ENCODE measurements around the gene RUNX2.

The RUNX2 gene

DNA sequence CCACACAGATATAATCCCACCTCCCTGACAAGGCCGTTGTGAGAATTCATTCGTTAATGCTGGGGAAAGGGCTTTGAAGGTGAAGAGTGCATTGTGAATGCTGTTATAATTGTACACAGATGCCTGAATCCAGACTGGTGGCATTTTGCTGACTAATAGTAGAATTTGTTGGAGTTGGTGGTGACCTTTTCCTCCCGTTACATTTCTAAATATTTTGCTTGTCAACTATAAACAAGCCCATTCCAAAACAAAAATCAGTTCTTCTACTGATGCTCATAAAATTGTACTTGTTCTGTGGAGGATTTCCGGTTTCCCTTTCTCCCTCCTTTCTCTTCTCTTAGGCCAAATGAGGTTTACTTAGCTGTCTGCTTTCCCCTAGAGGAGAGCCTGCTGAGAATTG is 302.7 kb downstream of the RUNX2 start:
- no peak for DNase-seq

DNA sequence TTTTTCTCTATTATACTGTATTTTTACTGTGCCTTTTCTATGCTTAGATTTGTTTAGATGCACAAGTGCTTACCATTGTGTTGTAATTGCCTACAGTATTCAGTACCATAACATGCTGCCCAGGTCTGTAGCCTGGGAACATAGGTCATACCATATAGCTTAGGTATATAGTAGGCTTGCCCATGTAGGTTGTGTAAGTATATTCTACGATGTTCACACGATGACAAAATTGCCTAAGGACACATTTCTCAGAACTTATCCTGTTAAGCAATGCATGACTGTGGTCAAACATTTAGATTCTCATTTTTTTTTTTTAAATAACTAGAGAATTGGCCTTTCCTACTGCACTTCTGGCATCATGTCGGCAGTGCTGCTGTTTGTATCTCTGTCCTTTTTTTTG is 303.3 kb downstream of the RUNX2 start:
- DNase-seq, result no peak

DNA sequence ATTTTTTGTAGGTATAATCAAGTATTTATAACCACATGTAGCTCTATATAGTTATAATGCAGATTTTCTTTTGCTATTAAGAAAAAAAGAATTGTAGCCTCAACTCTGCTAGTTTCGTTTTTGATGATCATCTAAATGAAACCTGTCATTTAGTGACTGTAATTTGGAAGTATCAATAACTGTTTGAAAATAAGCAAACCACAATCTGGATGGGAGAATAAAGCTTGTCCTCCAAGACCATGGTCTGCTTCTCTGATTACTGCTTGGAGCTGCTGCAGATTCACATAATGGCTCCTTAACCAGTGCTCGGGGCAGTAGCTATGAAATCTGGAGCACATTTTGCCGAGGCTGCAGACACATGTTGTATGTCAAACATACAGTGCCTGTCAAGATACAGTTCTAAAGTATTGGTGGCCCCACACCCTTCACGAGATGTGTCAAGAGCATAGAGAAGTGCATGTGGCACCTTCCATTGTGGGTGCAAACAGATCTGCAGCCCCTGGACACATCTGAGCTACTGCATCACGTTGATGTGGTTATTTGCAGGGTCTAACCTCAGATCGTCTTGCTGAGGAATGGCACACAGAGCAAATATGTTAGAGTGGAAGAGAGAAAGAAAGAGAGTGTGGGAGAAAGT is 305.3 kb downstream of the RUNX2 start:
- DNase-seq, result no peak

DNA sequence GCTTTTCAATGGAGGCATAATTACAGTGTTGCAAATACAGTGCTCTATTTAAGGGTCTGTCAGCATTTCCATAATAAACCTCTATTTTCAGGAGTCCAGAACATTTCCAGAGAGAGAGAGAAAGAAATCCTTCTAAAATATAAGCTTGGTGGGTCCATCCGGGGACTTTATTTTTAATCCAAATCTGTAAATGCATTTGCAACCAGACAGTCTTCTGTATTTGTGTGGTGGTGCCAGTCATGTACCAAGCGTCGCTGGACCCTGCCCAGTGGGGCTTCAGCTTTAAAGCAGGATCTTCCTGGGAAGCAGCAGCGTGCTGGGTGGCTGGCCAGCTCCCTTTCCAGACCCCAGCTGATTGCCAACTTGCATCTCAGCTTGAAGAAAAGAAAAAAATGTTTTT is 306.1 kb downstream of the RUNX2 start:
- no peak for DNase-seq

DNA sequence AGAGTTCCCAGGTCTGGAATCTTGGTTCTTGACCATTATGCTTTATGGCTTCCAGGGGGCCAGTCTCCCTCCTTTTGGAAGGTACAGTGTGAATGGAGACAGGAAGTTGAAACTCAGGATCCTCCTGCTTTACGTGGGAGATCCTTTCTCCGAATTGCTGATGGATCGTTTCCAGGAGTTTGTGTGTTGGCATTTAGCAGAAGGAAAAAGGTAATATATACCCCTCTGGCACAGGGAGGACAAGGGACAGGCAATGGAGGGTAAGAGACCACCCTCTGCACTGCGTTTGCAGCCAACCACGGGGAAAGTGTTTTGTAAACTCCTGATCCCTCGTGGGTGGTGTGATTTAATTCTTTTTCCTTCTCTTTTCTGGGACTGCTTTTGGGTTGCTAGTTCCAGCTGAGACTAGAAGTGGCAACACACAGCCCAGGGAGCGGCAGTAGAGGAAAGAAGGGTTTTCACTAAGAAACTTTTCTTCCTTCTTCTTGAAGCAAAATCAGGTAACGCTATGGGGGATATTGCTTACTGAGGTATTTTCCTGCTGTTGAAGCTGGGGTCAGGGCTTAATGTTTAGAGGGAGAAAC is 307.2 kb downstream of the RUNX2 start:
- no peak for DNase-seq

DNA sequence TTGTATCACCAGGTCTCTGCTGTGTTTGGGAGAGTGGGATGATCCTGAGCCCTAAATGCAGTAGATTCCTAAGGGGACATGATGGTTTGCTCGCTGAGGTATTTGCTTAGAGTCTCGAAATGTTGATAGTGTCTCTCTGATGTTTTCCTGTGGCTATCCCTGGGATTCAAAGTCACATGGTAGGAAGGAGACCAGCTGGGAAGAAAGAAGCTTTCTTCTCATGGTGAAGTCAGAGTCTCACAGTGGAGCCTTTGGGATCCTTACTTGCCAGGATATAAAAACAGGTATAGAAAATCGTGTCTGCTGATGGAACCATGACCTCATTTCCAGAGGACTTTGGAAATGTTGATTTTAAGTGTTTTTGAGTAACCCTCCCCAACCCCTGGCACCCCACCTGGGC is 308.9 kb downstream of the RUNX2 start:
- no peak for DNase-seq

DNA sequence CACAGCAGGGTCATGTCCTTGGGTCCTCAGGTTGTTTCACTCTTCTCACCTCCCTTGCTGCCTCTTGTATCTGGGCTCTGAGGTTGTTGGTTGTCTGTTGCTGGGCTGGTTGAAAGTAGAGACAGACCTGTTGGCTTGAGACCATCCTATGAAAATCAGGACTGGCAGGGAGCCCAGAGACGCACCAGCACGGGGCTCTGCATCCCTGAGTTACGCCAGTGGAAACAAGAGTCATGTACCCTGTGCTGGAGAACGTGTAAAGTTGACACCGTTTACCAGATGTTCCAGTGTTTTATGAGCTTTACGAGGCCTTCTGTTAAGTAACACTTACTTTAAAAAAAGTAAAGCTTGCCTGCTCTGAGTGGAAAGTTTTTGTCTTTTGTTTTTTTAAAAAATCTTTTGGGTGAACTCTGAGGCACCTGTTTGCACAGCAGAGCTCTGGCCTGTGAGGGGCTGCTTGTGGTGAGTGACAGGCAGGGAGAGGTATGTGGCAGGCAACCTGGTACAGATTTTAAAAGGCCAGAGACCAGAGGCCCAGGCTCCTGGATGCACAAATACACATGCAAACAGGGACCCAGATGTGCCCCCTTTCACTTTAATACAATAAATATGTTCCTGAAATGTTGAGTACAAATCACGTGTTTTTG is 309.6 kb downstream of the RUNX2 start:
- no peak for DNase-seq

DNA sequence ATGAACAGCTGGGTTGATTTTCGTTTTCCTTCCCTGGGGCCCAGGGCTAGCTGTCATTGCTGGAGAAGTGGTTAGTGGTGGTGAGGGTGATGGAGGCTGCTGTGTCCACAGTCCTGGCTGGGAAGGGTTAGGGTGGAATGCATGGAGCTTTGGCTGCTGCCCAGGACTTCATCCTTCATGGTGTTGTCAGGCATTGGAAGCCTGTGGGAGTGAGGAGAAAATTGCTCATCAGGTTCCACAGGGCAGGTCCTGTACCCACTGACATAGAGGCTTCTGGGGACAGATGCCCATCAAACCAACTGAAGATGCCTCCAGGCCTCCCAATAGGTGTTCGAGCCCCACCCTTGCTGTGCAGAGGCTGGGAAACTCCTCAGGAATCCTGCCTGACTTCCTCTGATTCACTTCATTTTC is 312.0 kb downstream of the RUNX2 start:
- no peak for DNase-seq

DNA sequence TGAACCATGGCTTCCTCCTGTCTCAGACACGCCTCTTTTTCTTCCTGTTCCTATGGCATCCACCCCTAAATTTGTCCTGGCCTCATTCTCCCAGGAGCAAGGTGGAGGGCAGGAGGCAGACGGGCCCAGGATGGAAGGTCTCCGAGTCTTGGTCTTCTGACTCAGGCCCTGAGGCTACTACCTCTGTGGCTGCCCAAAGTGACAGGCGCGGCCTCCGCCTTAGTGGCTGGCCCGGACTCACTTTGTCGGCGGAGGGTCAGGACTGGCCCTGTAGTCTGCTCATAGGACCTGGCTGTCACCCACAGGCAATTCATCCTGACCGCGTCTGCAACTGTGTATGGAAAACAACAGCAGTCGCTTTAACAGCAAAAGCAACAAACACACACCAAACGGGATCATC is 312.7 kb downstream of the RUNX2 start:
- no peak for DNase-seq

DNA sequence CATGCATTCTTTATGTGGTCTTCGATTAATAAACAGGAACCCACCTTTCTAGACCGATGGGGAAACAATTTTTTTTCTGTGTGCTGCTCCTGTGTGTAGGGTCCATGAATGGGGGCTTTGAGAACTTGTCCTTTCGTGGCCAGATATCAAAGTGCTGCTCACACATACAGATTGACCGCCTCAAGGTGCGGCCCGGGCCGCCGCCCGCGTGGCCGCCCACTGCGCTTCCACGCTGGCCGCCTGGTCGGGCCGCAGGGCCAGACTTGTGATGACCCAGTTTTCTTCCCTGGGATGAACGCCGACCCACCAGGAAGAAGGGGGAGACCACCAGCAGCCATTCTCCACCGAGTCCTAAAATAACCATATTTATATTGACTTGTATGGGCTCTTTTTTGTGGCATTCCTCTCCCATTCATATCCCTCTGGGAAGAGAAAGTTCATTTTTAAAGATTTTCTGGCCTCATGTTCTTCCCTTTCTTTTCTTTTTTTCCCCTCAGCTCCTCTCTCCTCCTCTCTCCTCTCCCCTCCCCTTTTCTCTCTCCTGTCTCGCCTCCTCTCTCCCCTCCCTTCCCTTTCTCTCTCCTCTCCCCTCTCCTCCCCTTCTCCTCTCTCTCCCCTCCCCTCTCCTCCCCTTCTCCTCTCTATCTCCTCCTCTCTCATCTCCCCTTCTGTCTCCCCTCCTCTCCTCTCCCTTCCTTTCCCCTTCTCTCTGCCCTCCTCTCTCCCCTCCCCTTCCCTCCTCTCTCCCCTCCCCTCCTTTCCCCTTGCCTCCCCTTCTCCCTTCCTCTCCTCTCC is 314.4 kb downstream of the RUNX2 start:
- DNase-seq, result no peak

DNA sequence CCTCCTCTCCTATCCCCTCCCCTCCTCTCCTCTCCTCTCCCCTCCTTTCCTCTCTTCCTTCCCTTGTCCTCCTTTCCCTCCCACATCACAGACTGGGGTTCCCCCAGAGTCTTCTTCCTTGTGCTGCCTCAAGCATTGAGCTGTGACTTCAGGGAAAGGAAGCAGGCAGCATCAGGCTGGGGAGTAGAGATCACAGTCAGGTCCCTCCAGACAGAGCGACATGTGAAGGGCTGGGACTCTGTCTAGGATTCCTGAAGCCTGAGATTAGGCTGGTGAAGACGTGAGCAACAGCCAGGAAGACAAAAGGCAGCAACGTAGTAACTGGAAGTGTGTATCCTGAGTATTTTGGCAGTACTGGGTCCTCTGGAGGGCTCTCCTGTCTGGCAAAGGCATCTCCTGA is 315.0 kb downstream of the RUNX2 start:
- no peak for DNase-seq

DNA sequence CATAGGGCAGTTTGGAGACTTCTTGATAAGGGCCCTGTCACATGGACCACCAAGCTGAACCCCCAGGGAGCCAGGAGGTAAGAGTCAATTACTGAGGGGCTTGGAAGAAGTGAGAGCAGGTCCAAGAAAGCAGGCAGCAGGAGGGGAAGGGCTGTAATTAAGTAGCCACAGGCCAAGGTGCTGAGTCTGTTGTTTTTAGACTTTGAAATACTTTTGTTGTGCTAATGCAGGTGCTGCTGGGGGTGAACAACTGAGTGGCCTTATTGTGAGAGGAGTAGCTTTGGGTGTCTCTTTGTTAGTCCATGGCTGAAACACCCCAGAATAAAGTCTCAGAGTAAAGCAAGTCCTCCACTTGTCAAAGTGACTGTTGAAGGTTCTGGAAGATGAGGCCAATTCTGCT is 316.6 kb downstream of the RUNX2 start:
- DNase-seq, result no peak

DNA sequence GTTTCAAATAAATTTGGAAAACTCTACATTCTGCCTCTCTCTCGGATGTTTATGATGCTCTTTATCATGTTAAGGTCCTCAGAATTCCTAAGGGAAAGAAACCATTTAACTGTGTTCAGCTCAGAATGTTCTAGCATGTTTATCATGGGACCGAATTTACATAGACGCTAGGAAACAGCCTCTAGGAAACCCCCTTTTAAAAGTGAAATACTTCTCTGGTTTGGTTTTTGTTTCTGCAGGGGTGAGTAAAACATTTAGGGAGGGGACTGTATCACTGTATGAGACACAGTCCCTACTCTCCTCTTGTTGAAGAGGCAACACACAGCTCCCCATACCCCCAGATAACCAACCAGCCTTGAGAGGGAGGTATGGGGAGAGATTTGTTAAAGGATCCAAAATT is 317.2 kb downstream of the RUNX2 start:
- DNase-seq, result no peak

DNA sequence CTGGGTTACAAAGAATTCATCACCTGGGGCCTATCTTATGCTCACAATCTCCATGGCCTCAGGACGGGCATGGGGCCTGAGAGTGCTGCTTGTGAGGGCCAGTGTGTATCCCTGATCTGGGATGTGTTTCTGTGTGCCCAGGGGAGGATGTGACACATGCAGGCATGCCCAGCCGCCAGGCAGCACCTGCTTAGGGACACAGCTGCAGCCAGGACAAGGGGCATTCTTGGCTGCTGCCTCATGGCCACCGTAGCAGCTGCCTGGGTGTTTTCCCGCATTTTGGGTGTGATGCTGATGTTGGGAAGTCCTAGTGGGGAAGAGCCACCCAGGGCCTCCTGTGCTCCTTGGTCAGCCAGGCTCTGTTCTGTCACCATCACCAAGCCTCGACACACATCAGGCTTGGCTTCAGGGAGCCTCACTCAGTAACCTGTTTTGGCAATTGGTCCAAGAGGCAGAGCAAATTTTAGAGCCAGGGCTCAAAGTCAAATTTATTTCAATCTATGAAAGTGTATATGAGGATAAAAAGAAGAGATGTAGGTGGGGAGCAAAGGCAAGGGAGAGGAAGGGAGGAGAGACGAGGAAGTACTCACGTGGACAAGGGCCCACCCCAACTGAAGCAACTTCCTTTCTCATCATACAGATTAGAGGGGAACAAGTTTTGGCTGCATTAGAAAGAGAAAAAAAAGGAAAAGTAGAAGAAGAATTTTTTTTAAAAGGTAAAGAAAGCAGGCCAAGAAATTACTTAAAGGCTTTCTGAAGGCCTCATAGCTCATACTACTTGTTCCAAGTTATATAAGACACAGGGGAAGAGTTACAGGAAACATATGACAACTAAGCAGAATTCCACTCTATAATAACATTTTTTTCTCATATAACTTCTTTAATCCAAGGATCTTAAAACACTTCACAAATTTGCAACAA is 319.5 kb downstream of the RUNX2 start:
- DNase-seq, result no peak

DNA sequence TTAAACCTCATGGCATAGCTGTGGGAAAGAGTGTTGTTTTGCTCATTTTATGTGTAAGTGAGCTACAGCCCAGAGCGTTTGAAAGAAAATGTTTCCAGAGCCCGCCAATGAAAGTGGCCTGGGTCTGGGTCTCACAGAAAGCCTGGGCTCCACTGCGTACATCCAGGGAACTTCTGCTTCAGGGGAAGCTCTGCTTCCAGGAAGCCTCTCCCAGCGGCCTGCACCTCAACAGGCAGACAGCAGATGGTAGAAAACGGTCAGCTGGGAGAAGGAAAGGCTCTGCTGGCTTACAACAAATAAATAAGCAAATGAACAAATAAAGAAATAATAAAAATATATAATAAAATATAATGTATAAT is 320.1 kb downstream of the RUNX2 start:
- no peak for DNase-seq

DNA sequence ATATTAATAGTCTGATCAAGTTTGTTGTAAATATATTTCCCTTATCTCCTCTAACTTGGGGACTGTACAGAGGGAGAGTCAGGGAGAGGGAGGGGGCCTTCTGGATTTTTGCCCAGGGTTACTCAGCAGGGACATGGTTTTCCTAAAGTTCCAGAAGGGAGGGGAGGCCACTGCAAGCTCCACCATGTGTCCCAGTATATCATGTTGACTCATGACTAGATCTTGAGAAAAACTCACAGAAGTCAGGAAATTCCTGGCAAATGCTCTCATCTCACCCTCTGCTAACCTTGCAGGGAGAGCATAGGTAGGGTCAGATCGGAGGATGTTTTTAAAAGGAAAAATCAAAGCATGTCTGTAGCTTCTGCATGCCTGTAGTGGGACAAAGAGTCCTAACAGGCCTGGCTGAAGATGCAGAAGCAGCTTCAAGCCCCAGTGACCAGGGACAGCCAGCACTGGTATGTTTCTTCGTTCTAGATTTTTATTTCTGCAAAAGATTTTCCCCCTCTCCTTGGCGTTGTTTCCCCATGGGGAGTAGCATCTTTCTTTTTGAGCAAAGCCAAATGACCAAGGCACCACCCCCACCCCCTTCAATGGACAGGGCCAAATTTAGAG is 322.5 kb downstream of the RUNX2 start:
- DNase-seq, result no peak

DNA sequence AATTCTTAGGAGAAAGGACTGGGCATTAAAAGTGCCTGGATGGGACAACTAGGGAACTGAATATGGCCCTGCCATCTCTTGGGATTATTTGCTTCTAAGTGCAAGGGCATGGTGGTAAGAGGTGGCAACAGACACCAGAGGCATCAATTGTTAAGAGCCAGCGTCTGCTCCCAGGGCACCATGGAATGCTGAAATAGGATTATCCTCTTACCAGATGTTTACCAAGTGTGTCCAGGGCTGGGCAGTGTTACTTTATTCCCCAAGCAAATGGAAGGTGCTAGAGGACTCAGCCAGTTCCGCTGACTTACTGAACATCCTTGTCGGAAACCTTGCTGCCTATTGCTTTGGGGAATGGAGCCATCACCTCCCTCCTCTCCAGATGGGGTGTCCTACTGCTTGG is 323.2 kb downstream of the RUNX2 start:
- no peak for DNase-seq

DNA sequence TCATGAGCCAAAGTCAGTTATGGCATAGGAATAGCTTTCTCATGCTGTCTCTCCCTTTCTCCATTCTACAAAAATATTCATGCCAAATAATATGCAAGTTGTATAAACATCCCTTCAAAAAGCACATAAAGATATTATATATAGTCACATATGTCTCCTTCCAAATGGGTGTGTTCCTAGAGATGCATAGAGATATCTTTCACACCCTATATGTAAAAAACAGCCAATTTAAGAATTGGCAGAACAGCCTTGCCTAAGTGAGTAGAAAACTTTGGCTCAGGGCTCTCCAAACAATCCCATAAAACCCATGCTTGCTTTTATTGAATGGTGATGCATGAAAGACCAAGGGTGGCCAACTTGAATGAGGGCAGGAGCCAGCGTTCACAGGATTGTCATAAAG is 324.3 kb downstream of the RUNX2 start:
- DNase-seq, result no peak

DNA sequence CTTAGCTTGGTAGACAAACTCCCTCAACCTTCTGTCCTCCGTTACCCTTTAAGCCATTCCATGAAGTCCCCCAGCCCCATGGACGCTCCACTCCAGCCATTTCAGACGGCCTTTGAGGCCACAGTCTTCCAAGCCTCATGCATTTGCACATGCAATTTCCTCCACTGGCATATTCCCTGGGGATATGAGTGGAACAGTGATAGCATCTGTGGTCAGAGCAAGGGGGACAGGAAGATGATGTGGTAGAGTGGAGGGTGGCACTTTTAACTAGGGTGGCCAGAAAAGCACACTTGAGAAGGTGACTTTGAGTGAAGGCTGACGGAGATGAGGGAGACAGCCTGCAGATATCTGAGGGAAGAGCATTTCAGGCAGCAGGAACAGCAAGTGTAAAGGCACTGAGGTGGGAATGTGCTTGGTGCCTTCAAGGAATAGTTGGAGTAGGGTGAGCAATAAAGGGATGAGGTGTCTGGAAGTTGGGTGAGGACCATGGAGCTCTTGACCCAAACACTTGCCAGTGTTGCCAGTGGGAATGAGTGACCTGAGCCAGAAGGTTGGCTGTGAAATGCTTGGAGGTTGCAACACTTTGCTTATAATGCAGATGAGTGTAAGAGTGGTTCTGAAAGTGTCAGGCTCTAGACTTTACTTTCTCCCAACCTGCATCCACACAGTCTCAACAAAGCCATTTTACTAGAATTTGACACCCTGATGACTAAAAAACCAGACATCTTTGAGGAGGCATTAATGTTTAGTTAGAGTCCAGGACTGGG is 325.2 kb downstream of the RUNX2 start:
- no peak for DNase-seq

DNA sequence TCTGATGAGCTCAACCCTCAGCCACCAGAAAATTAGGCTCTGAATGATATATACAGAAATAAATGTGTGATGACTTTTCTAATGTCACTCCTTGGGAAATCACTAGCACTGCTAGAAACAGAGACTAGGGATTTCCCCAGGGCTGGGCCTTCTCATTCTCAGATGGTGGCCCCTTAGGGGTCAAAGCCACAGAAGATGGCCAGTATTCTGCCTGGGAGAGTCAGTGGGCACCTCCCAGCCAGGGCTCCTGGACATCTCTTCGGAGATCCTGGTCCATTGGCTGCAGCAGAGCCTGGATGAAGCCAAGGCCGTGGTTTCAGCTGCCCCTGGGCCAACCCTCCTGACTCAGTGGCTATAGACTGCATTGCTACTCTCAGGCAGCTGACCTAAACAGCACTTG is 326.5 kb downstream of the RUNX2 start:
- no peak for DNase-seq

DNA sequence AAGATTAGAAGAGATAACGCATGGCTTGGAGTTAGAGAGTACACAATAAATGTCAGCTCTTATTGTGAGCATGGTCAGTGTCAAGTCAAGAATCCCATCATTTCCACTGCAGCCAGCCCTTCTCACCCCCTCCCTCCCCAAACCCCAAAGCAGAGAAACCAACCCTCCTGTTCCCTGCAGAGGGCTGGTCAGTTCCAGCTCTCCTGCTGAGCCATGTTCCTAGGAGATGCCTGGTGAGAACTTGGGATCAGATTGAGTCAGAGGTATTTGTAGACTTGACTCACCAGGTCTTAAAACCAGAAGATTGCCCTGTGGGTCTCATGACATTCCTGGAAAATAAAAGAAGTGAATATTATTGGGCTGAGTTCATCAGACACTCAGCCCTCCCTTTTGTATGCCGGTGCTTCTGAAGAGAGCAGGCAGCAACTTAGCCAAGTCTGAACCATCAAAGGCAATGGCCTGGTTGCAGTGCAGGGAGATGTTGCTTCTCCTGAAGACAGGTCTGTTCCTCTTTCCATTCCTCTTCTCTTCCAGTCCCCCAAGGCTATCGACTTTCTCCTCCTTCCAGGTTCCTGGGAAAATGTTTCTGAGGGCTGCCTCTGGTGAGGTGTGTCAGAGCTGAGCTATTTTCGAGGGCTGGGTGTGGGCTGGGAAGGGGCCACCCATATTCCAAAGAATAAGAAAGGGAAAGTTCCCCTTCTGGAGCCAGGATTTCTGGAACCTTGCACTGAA is 327.8 kb downstream of the RUNX2 start:
- no peak for DNase-seq

Data from activated CD4-positive, alpha-beta T cell treated with anti-CD3 and anti-CD28 coated beads, Interleukin-2, amount 50 U/mL, for 1 hour (primary cell).